ENCODE results near the gene HAND1.

Gene HAND1

GRCh38 chr5:154459015-154459414, 19.0 kb downstream of the HAND1 start:
- H3K4me1 ChIP-seq (ENCODE audit: control insufficient read depth in 1 of 2, insufficient read depth in 1 of 2, low read depth in 1 of 2, low read length in 1 of 2): no peaks in the 10 kb centered on the region
- no peak for TF ChIP-seq CTCF (IDR thresholded peaks at IDR 0.05)
- no peaks in the 10 kb centered on the region for H3K27me3 ChIP-seq
- no peak overlapping the region for H3K4me3 ChIP-seq (ENCODE audit: low read depth in 1 of 2, low read length in 1 of 2)
- no peak overlapping the region for H3K27ac ChIP-seq
- H3K36me3 ChIP-seq: peaks cover 72% of the 10 kb centered on the region
- H3K9me3 ChIP-seq: no peaks in the 10 kb centered on the region

DNA sequence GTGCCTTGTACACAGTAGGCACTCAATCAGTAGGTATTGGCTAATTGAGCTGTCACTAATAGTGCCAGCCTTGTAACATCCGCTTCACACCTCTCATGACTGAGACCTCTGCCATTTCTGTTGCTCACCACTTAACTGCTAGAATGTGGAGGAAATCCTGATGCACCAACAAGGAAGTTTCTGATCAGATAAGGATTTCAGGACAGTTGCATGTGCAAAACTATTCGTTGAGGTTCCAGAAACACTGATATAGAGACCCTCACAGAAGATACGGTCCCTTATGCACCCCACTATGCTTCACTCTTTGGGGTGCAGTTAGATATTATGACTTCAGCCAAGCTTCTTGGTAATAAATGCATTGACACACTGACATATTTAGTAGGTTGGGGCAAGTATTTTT, 21.5 kb downstream of the HAND1 start:
- Histone ChIP-seq H3K9me3 (no peaks in the 10 kb centered on the region), H3K4me1 (ENCODE audit: control insufficient read depth in 1 of 2, insufficient read depth in 1 of 2, low read depth in 1 of 2, low read length in 1 of 2) (no peaks in the 10 kb centered on the region), H3K4me3 (ENCODE audit: low read depth in 1 of 2, low read length in 1 of 2) (no peak overlapping the region), H3K36me3 (peaks cover 96% of the 10 kb centered on the region), H3K27me3 (no peaks in the 10 kb centered on the region), H3K27ac (no peak overlapping the region)
- no peak for TF ChIP-seq CTCF (IDR thresholded peaks at IDR 0.05)

DNA sequence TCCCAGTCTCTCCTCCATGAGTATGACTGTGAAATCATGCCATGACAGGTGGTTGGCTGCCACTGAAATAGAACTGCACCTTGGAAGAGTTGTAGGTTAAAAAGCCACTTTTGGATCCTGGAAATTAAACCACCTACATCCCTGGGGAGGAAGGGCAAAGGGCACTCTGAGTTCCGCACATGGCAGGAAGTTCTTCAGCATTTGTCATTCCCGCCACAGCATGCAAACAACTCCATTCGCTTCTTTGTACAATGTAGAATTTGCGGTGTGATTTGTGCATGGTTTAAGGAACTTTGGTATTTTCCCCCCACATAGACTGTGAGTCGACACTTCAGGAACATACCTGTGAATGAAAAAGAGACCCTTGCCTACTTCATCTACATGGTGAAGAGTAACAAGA, 22.4 kb downstream of the HAND1 start:
- TF ChIP-seq CTCF (IDR thresholded peaks at IDR 0.05): no peak
- no peak overlapping the region for H3K27ac ChIP-seq
- peaks cover 98% of the 10 kb centered on the region for H3K36me3 ChIP-seq
- no peaks in the 10 kb centered on the region for H3K4me1 ChIP-seq (ENCODE audit: control insufficient read depth in 1 of 2, insufficient read depth in 1 of 2, low read depth in 1 of 2, low read length in 1 of 2)
- no peaks in the 10 kb centered on the region for H3K9me3 ChIP-seq
- H3K27me3 ChIP-seq: no peaks in the 10 kb centered on the region
- H3K4me3 ChIP-seq (ENCODE audit: low read depth in 1 of 2, low read length in 1 of 2): no peak overlapping the region

DNA sequence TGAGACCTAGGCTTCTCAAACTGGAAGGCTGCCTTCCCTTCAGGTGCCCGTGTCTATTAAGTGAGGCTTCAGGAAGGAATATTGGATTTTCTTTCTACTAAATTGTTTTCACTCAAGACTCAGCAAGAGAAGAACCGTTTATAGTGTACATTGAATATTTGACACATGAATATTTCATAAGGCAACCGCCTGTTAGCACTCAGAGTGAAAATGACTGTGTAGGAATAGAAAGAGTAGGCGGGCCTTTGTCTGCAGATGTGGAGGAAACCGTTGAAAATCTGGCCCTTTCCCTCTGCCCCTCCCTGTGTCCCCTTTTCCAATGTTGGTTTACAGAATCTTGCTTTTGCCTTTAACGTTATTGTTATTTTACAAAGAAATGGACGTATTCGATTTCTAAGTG, 26.1 kb downstream of the HAND1 start:
- H3K4me3 ChIP-seq (ENCODE audit: low read depth in 1 of 2, low read length in 1 of 2): no peak overlapping the region
- H3K36me3 ChIP-seq: peaks cover 75% of the 10 kb centered on the region
- no peak overlapping the region for H3K27ac ChIP-seq
- peaks cover 23 to 24% of the 10 kb centered on the region in 2 experiments for H3K4me1 ChIP-seq (ENCODE audit: control insufficient read depth in 1 of 2, insufficient read depth in 1 of 2, low read depth in 1 of 2, low read length in 1 of 2)
- no peak for TF ChIP-seq CTCF (IDR thresholded peaks at IDR 0.05)
- no peaks in the 10 kb centered on the region for H3K27me3 ChIP-seq
- no peaks in the 10 kb centered on the region for H3K9me3 ChIP-seq

- H3K4me1 ChIP-seq (ENCODE audit: control insufficient read depth in 1 of 2, insufficient read depth in 1 of 2, low read depth in 1 of 2, low read length in 1 of 2): peaks cover 32 to 33% of the 10 kb centered on the region in 2 experiments
- H3K27me3 ChIP-seq: no peaks in the 10 kb centered on the region
- H3K4me3 ChIP-seq (ENCODE audit: low read depth in 1 of 2, low read length in 1 of 2): no peak overlapping the region
- no peak overlapping the region for H3K27ac ChIP-seq
- no peak for TF ChIP-seq CTCF (IDR thresholded peaks at IDR 0.05)
- H3K9me3 ChIP-seq: no peaks in the 10 kb centered on the region
- peaks cover 53% of the 10 kb centered on the region for H3K36me3 ChIP-seq
Observed at GRCh38 chr5:154449786-154450185, 28.2 kb downstream of the HAND1 start.

All from neutrophil (primary cell).